Panc1 (cell line): ENCODE data around the gene FRRS1. TPM values are rescaled to one million over a fixed set of nuclear protein-coding genes. Genes with fewer than 3 reads are reported as not detected.

Experiments used
- ATAC-seq: fragments of 200-7000 bp; cut with Tn5 transposase; 2 replicates; pipeline ENCODE4 v1.9.1; 2020; ENCODE audit warnings: mild to moderate bottlenecking, moderate library complexity
- BruUV-seq: library from RNA; stranded (reverse); fragments of 400-500 nt; replicated peaks from 2 replicates; lab custom pipeline; 2021; lab: Mats Ljungman, UMichigan
- CTCF ChIA-PET: fragments of 300-600 bp; sonication (Branson Sonifier 250); formaldehyde crosslinking; loops from one replicate; lab custom pipeline; 2022; ENCODE audit warnings: antibody characterized with exemption; lab: Charles Lee
- POLR2A ChIA-PET: fragments of 300-600 bp; sonication (Branson Sonifier 250); formaldehyde crosslinking; loops from one replicate; lab custom pipeline; 2022; ENCODE audit warnings: antibody characterized with exemption; lab: Charles Lee
- DNase-seq: peaks from one replicate; pipeline ENCODE4 v3.0.0-alpha.2; 2010; ENCODE audit warnings: low read depth, low spot score
- H3K27ac ChIP-seq: 2 replicates; pipeline ENCODE4 v1.5.1; 2011; ENCODE audit warnings: mild to moderate bottlenecking, low read length, inconsistent platforms
- H3K27me3 ChIP-seq: fragments of 200-500 bp; sonication (Bioruptor generic); 2 replicates; pipeline ENCODE4 v1.6.0; 2014; ENCODE audit warnings: low read length, inconsistent platforms; ENCODE audit not compliant: control insufficient read depth, insufficient read depth
- H3K36me3 ChIP-seq: fragments of 200-500 bp; sonication (Bioruptor generic); 2 replicates; pipeline ENCODE4 v1.5.1; 2014; ENCODE audit warnings: inconsistent platforms, mild to moderate bottlenecking, low read length, moderate library complexity; ENCODE audit not compliant: control insufficient read depth, insufficient read depth
- H3K4me1 ChIP-seq: 2 replicates; pipeline ENCODE4 v1.5.1; 2011; ENCODE audit warnings: inconsistent platforms, mild to moderate bottlenecking, low read length, moderate library complexity; ENCODE audit not compliant: control insufficient read depth, insufficient read depth
- H3K4me3 ChIP-seq, 2 experiments: 2 replicates each; pipeline ENCODE4 v1.5.1; 2011 to 2012; ENCODE audit warnings: low read depth in 2 of 2, low read length in 2 of 2, mild to moderate bottlenecking in 2 of 2, inconsistent platforms in 1 of 2, moderate library complexity in 1 of 2
- H3K9me3 ChIP-seq: fragments of 200-500 bp; sonication (Bioruptor generic); 2 replicates; pipeline ENCODE4 v1.5.1; 2014; ENCODE audit warnings: low read depth, mild to moderate bottlenecking, inconsistent platforms, low read length, moderate library complexity; ENCODE audit not compliant: control insufficient read depth, insufficient read depth
- CTCF ChIP-seq: fragments of 450-650 bp; IDR thresholded peaks from 2 replicates; pipeline ENCODE4 v1.5.1; 2017; ENCODE audit warnings: mild to moderate bottlenecking
- POLR2AphosphoS5 ChIP-seq: IDR thresholded peaks from 2 replicates; pipeline ENCODE4 v1.6.1; 2012; ENCODE audit warnings: mild to moderate bottlenecking, low read depth, low read length, moderate library complexity
- REST ChIP-seq, 2 experiments: IDR thresholded peaks; 2 replicates each; pipeline ENCODE4 v1.6.1; 2011 to 2012; ENCODE audit warnings: low read depth in 2 of 2, control low read depth in 1 of 2, low read length in 1 of 2, mild to moderate bottlenecking in 1 of 2, moderate library complexity in 1 of 2; ENCODE audit not compliant: insufficient read depth in 1 of 2
- SIN3A ChIP-seq: IDR thresholded peaks from 2 replicates; pipeline ENCODE4 v1.6.1; 2012; ENCODE audit warnings: low read depth, mild to moderate bottlenecking, low read length, moderate library complexity, borderline replicate concordance; ENCODE audit not compliant: insufficient read depth
- TCF7L2 ChIP-seq: IDR thresholded peaks from 2 replicates; pipeline ENCODE4 v1.6.1; 2011; ENCODE audit warnings: mild to moderate bottlenecking, low read depth, low read length, inconsistent platforms
- in situ Hi-C: cut with HindIII; loops from 2 replicates; pipeline ENCODE4 v1.10.0; 2016; ENCODE audit warnings: low sequenced_read_pairs, low pct_unique_long_range_greater_than_20kb
- intact Hi-C: fragments of 100-400 bp; cut with micrococcal nuclease; formaldehyde crosslinking; loops from one replicate; pipeline ENCODE4 v1.10.0; 2022; ENCODE audit not compliant: unreplicated experiment
- total RNA-seq: library from RNA; stranded (reverse); gene quantifications from one replicate; pipeline ENCODE4 v1.2.1, GENCODE V29; 2021; ENCODE audit not compliant: unreplicated experiment

Gene FRRS1
- total RNA-seq, 1 experiment from 2014 or later = 1.2 TPM

GRCh38 chr1:99789715-99790114 lies 23.3 kb upstream of the FRRS1 start:
- intact Hi-C loops (no loop called here), in situ Hi-C loops (no loop called here)
- BruUV-seq = no TSS peak
- DNase-seq (no peak), ATAC-seq (no peak)
- ChIA-PET POLR2A (no interaction called here), CTCF (no interaction called here)
- Histone ChIP-seq H3K4me3 (no peak overlapping the region), H3K9me3 (no peaks in the 10 kb centered on the region), H3K27ac (no peak overlapping the region), H3K36me3 (no peaks in the 10 kb centered on the region), H3K4me1 (no peaks in the 10 kb centered on the region), H3K27me3 (peaks cover 2% of the 10 kb centered on the region)
- TF ChIP-seq REST (IDR thresholded peaks at IDR 0.05; ENCODE audit: insufficient read depth in 1 of 2, low read depth in 2 of 2, low read length in 1 of 2) (no peak), POLR2AphosphoS5 (no peak), CTCF (no peak), TCF7L2 (no peak), SIN3A (no peak)

GRCh38 chr1:99788896-99789295 lies 22.5 kb upstream of the FRRS1 start:
- CTCF ChIA-PET = no interaction called here
- BruUV-seq = no TSS peak

More at GRCh38 chr1:99788896-99789295, 22.5 kb upstream of the FRRS1 start:
- Histone ChIP-seq H3K36me3 (no peaks in the 10 kb centered on the region), H3K9me3 (no peaks in the 10 kb centered on the region), H3K27me3 (peaks cover 2% of the 10 kb centered on the region), H3K27ac (no peak overlapping the region), H3K4me1 (no peaks in the 10 kb centered on the region), H3K4me3 (no peak overlapping the region)
- TF ChIP-seq SIN3A (no peak), POLR2AphosphoS5 (no peak), CTCF (no peak), TCF7L2 (no peak), REST (IDR thresholded peaks at IDR 0.05; ENCODE audit: insufficient read depth in 1 of 2, low read depth in 2 of 2, low read length in 1 of 2) (no peak)
- POLR2A ChIA-PET = no interaction called here
- DNase-seq (no peak), ATAC-seq (no peak)
- in situ Hi-C loops = no loop called here
- intact Hi-C loops = no loop called here
